RWPE2 (cell line): ENCODE measurements around the gene UBA1.

Experiments used
- ATAC-seq: fragments of 200-7000 bp; cut with Tn5 transposase; 3 replicates; pipeline ENCODE4 v1.9.1; 2021; ENCODE audit warnings: low read depth
- DNase-seq: peaks from one replicate; pipeline ENCODE4 v3.0.0-alpha.2; 2020; ENCODE audit warnings: low spot score
- H3K27ac ChIP-seq: fragments of 450-650 bp; 2 replicates; pipeline ENCODE4 v1.5.1; 2017; ENCODE audit warnings: mild to moderate bottlenecking; ENCODE audit not compliant: poor library complexity, severe bottlenecking
- H3K27me3 ChIP-seq: fragments of 250-450 bp; sonication (Bioruptor Pico); 2 replicates; pipeline ENCODE4 v1.5.1; 2021; ENCODE audit warnings: mild to moderate bottlenecking, moderate library complexity; ENCODE audit not compliant: insufficient read depth, poor library complexity, severe bottlenecking
- H3K36me3 ChIP-seq: fragments of 250-450 bp; sonication (Bioruptor Pico); 2 replicates; pipeline ENCODE4 v1.5.1; 2020; ENCODE audit warnings: low read depth, mild to moderate bottlenecking, moderate library complexity
- H3K4me1 ChIP-seq: fragments of 250-450 bp; sonication (Bioruptor Pico); 2 replicates; pipeline ENCODE4 v1.5.1; 2021; ENCODE audit warnings: mild to moderate bottlenecking, moderate library complexity; ENCODE audit not compliant: insufficient read depth, poor library complexity, severe bottlenecking
- H3K4me3 ChIP-seq: fragments of 250-450 bp; sonication (Bioruptor Pico); 2 replicates; pipeline ENCODE4 v1.5.1; 2021; ENCODE audit warnings: mild to moderate bottlenecking, moderate library complexity; ENCODE audit not compliant: severe bottlenecking
- H3K9me3 ChIP-seq: fragments of 250-450 bp; sonication (Bioruptor Pico); 2 replicates; pipeline ENCODE4 v1.5.1; 2021; ENCODE audit warnings: mild to moderate bottlenecking, moderate library complexity; ENCODE audit not compliant: severe bottlenecking
- TF ChIP-seq, protein P1 (sequence below): fragments of 450-650 bp; IDR thresholded peaks from one replicate; pipeline ENCODE4 v1.5.1; 2017; ENCODE audit warnings: mild to moderate bottlenecking, moderate library complexity; ENCODE audit not compliant: poor library complexity, severe bottlenecking

The UBA1 gene

GRCh38 chrX:47172971-47173792, 20.4 kb upstream of the UBA1 start:
- no peak overlapping the region for H3K4me3 ChIP-seq
- no peaks in the 10 kb centered on the region for H3K4me1 ChIP-seq
- H3K9me3 ChIP-seq, result no peaks in the 10 kb centered on the region
- TF ChIP-seq, protein P1, sequence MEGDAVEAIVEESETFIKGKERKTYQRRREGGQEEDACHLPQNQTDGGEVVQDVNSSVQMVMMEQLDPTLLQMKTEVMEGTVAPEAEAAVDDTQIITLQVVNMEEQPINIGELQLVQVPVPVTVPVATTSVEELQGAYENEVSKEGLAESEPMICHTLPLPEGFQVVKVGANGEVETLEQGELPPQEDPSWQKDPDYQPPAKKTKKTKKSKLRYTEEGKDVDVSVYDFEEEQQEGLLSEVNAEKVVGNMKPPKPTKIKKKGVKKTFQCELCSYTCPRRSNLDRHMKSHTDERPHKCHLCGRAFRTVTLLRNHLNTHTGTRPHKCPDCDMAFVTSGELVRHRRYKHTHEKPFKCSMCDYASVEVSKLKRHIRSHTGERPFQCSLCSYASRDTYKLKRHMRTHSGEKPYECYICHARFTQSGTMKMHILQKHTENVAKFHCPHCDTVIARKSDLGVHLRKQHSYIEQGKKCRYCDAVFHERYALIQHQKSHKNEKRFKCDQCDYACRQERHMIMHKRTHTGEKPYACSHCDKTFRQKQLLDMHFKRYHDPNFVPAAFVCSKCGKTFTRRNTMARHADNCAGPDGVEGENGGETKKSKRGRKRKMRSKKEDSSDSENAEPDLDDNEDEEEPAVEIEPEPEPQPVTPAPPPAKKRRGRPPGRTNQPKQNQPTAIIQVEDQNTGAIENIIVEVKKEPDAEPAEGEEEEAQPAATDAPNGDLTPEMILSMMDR, result no peak
- peaks cover 10% of the 10 kb centered on the region for H3K36me3 ChIP-seq
- no peak overlapping the region for H3K27ac ChIP-seq
- no peak for ATAC-seq
- no peaks in the 10 kb centered on the region for H3K27me3 ChIP-seq
- DNase-seq, result no peak

DNA sequence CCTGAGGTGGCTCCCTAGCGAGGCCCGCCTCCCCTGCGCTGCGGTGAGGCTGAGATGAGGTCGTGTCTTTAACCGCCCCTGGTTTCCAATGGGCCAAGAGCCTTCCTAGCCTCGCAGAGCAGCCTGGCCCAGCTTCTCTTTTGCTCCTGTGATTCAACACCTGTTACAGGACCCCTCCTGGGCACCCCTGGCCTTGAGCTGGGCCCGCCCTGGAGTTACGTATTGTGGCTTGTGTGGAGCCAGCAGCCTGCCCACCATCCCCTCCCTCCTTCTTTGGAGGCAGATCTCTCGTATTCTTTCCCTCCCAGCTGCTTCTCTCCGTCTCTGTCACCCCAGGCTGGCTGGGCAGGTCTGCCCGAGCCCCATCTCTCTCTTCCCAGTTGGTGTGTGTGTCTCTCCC, 19.3 kb upstream of the UBA1 start:
- no peak for ATAC-seq
- no peak overlapping the region for H3K27ac ChIP-seq
- no peak for DNase-seq
- no peak overlapping the region for H3K4me3 ChIP-seq
- H3K27me3 ChIP-seq, result no peaks in the 10 kb centered on the region
- H3K4me1 ChIP-seq, result no peaks in the 10 kb centered on the region
- H3K36me3 ChIP-seq, result peaks cover 15% of the 10 kb centered on the region
- H3K9me3 ChIP-seq, result no peaks in the 10 kb centered on the region
- TF ChIP-seq, protein P1, result no peak

GRCh38 chrX:47174846-47175587, 18.6 kb upstream of the UBA1 start:
- peaks cover 15% of the 10 kb centered on the region for H3K36me3 ChIP-seq
- TF ChIP-seq, protein P1, result no peak
- H3K4me3 ChIP-seq, result no peak overlapping the region
- no peaks in the 10 kb centered on the region for H3K4me1 ChIP-seq
- no peak for ATAC-seq
- H3K27ac ChIP-seq, result no peak overlapping the region
- no peaks in the 10 kb centered on the region for H3K9me3 ChIP-seq
- no peak for DNase-seq
- no peaks in the 10 kb centered on the region for H3K27me3 ChIP-seq

DNA sequence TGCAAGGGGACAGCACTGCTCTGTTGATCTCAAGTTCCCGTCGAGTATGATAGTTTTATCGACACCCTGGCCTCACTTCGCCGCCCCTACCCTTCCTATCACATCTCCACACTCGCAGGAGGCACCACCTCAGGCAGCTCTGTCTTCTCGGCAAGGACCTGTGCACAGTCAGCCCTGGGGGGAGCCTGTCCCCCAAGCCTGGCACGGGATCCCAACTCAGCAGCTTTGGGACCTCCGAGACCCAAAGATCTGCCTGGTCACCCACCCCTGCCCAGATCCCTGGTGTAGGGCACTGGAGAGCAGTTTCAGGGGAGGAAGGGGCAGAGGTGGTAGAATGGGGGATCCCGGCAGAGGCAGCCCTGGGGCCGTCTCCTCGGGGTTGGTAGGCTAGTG, 18.0 kb upstream of the UBA1 start:
- Histone ChIP-seq H3K4me1 (no peaks in the 10 kb centered on the region), H3K27ac (no peak overlapping the region), H3K27me3 (no peaks in the 10 kb centered on the region), H3K4me3 (no peak overlapping the region), H3K36me3 (peaks cover 15% of the 10 kb centered on the region), H3K9me3 (no peaks in the 10 kb centered on the region)
- TF ChIP-seq, protein P1, result no peak
- DNase-seq (no peak), ATAC-seq (no peak)
